Stimulated activated CD8-positive, alpha-beta memory T cell treated with anti-CD3 and anti-CD28 coated beads, Interleukin-12 subunit alpha, Interleukin-12 subunit beta, amount 100 ng/mL, for 24 hours (primary cell): ENCODE data around the gene OSTM1.

Source experiments
- DNase-seq: peaks from one replicate; pipeline ENCODE4 v3.0.0-alpha.2; 2020; ENCODE audit errors: extremely low read depth

The OSTM1 gene

GRCh38 chr6:108074359-108075144 lies at the start of gene OSTM1:
OSTM1 (minus strand) TSS chr6:108074741; CDS start chr6:108074651, 90 bp downstream.
- DNase-seq, result peak; percentile 87

GRCh38 chr6:108123946-108124345 lies 49.4 kb upstream of the OSTM1 start:
- no peak for DNase-seq

- no peak for DNase-seq
These were observed 49.0 kb upstream of the OSTM1 start for GRCh38 chr6:108123481-108123929.

- DNase-seq, result no peak
These were observed 47.1 kb upstream of the OSTM1 start for GRCh38 chr6:108121612-108122011.

- no peak for DNase-seq
These were observed 45.8 kb upstream of the OSTM1 start for GRCh38 chr6:108120311-108120710.

- DNase-seq, result no peak
These were observed 45.2 kb upstream of the OSTM1 start for GRCh38 chr6:108119769-108120141.

- no peak for DNase-seq
These were observed 44.5 kb upstream of the OSTM1 start for GRCh38 chr6:108118810-108119768.

GRCh38 chr6:108118359-108118724 lies 43.8 kb upstream of the OSTM1 start:
- DNase-seq, result no peak

GRCh38 chr6:108117427-108118358 lies 43.2 kb upstream of the OSTM1 start:
- no peak for DNase-seq

- no peak for DNase-seq
These were observed 42.2 kb upstream of the OSTM1 start for GRCh38 chr6:108116546-108117426.

- no peak for DNase-seq
These were observed 41.1 kb upstream of the OSTM1 start for GRCh38 chr6:108115598-108116058.

GRCh38 chr6:108114841-108115597 lies 40.5 kb upstream of the OSTM1 start:
- no peak for DNase-seq

GRCh38 chr6:108113557-108114519 lies 39.3 kb upstream of the OSTM1 start:
- no peak for DNase-seq

- DNase-seq, result no peak
These were observed 33.8 kb upstream of the OSTM1 start for GRCh38 chr6:108108374-108108773.

GRCh38 chr6:108107102-108107501 lies 32.6 kb upstream of the OSTM1 start:
- no peak for DNase-seq

GRCh38 chr6:108106694-108107093 lies 32.2 kb upstream of the OSTM1 start:
- DNase-seq, result no peak

GRCh38 chr6:108106261-108106660 lies 31.7 kb upstream of the OSTM1 start:
- DNase-seq, result no peak

GRCh38 chr6:108105571-108105970 lies 31.0 kb upstream of the OSTM1 start:
- no peak for DNase-seq

GRCh38 chr6:108102965-108103364 lies 28.4 kb upstream of the OSTM1 start:
- DNase-seq, result no peak
